A673 (cell line): ENCODE measurements around the gene NFYA. TPM values are rescaled to one million over a fixed set of nuclear protein-coding genes. Genes with fewer than 3 reads are reported as not detected.

Experiments
- BruUV-seq: library from RNA; stranded (reverse); fragments of 400-500 nt; replicated peaks from 2 replicates; lab custom pipeline; 2021; lab: Mats Ljungman, UMichigan
- CTCF ChIA-PET: fragments of 300-600 bp; sonication (Branson Sonifier 250); formaldehyde crosslinking; loops from one replicate; lab custom pipeline; 2022; ENCODE audit warnings: antibody characterized with exemption; lab: Charles Lee
- POLR2A ChIA-PET: fragments of 300-600 bp; sonication (Branson Sonifier 250); formaldehyde crosslinking; loops from one replicate; lab custom pipeline; 2022; ENCODE audit warnings: antibody characterized with exemption; ENCODE audit not compliant: low non-redundant PET; lab: Charles Lee
- DNase-seq: peaks from one replicate; pipeline ENCODE4 v3.0.0-alpha.2; 2015; ENCODE audit warnings: low spot score
- H3K27ac ChIP-seq: fragments of 200-600 bp; sonication (generic); 2 replicates; pipeline ENCODE4 v1.5.1; 2016; ENCODE audit warnings: mixed run types, low read depth, mild to moderate bottlenecking, mixed read lengths, antibody characterized with exemption, low read length; ENCODE audit not compliant: poor library complexity, severe bottlenecking
- H3K27me3 ChIP-seq: fragments of 200-600 bp; sonication (generic); replicated peaks from 2 replicates; pipeline ENCODE4 v1.6.1; 2017; ENCODE audit warnings: mixed run types, low read depth, mild to moderate bottlenecking, mixed read lengths, antibody characterized with exemption, low read length; ENCODE audit not compliant: insufficient read depth, poor library complexity
- H3K36me3 ChIP-seq: fragments of 200-600 bp; sonication (generic); 2 replicates; pipeline ENCODE4 v1.6.1; 2016; ENCODE audit warnings: mixed run types, mild to moderate bottlenecking, mixed read lengths, antibody characterized with exemption, low read length; ENCODE audit not compliant: insufficient read depth, poor library complexity, severe bottlenecking
- H3K4me1 ChIP-seq: fragments of 200-600 bp; sonication (generic); 2 replicates; pipeline ENCODE4 v1.6.1; 2017; ENCODE audit warnings: mixed run types, mild to moderate bottlenecking, mixed read lengths, antibody characterized with exemption, low read length; ENCODE audit not compliant: insufficient read depth, poor library complexity, severe bottlenecking
- H3K4me3 ChIP-seq: fragments of 200-600 bp; sonication (generic); 2 replicates; pipeline ENCODE4 v1.5.1; 2016; ENCODE audit warnings: low read depth, mixed run types, mild to moderate bottlenecking, mixed read lengths, low read length; ENCODE audit not compliant: poor library complexity, severe bottlenecking
- H3K9me3 ChIP-seq: fragments of 200-600 bp; sonication (generic); 2 replicates; pipeline ENCODE4 v1.6.1; 2016; ENCODE audit warnings: mixed run types, low read depth, mild to moderate bottlenecking, mixed read lengths, antibody characterized with exemption, low read length; ENCODE audit not compliant: poor library complexity, severe bottlenecking
- CTCF ChIP-seq: fragments of 300-800, 200-600 bp; sonication (generic); conservative IDR thresholded peaks from 2 replicates; pipeline ENCODE4 v1.5.1; 2017; ENCODE audit warnings: low read depth, mild to moderate bottlenecking, antibody characterized with exemption, low read length, moderate library complexity, mixed read lengths
- EZH2 ChIP-seq: fragments of 200-600 bp; sonication (generic); IDR thresholded peaks from 2 replicates; pipeline ENCODE4 v1.6.1; 2017; ENCODE audit warnings: borderline replicate concordance, low read depth, mild to moderate bottlenecking, mixed read lengths, antibody characterized with exemption, low read length; ENCODE audit not compliant: poor library complexity, severe bottlenecking
- intact Hi-C: fragments of 100-400 bp; cut with micrococcal nuclease; formaldehyde crosslinking; loops from one replicate; pipeline ENCODE4 v1.10.0; 2022; ENCODE audit not compliant: unreplicated experiment
- total RNA-seq: library from RNA; stranded (reverse); gene quantifications from 2 replicates; pipeline ENCODE4 v1.2.3, GENCODE V29; 2021

Gene NFYA
- total RNA-seq, 1 experiment from 2014 or later = 45.4 TPM

GRCh38 chr6:41093729-41094128 lies 21.0 kb downstream of the NFYA start:
- Histone ChIP-seq H3K27ac (no peak overlapping the region), H3K4me3 (no peak overlapping the region), H3K9me3 (no peaks in the 10 kb centered on the region), H3K27me3 (no peaks in the 10 kb centered on the region), H3K36me3 (peaks cover 95% of the 10 kb centered on the region), H3K4me1 (no peaks in the 10 kb centered on the region)
- TF ChIP-seq EZH2 (no peak), CTCF (no peak)
- no peak for DNase-seq
- ChIA-PET CTCF (no interaction called here), POLR2A (no interaction called here)
- intact Hi-C loops = loop anchor here (2.0 kb wide), 1 partner anchor 225 kb away; no protein-coding TSS in a partner anchor
- no TSS peak for BruUV-seq

DNA sequence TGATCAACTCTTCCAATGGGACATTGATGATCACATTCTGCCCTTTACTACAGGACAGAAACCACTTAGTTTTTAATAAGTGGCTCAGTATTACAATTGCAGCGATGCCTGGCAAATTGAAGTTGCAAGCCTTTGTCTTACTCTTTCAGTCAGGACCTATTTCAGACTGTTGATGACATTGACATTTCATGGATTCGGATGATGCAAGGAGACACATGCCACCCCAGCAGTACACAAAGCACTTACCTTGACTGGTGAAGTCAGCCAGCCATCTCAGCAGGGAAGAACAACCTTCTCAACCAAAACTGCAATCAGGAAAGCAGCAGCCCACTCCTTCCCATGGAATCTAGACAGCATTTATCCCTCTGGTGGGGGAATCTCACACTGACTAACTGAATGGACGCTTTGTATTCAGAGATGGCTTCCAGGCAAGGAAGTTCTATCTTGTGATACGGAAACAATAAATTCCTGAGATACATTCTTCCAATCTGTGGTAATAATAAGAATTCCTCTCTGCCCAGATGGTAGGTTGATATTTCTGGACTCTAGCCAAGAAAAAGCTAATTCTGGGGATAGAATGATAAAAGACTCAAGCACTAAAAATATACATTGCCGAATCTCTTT lies 24.8 kb downstream of the NFYA start:
- POLR2A ChIA-PET = no interaction called here
- TF ChIP-seq EZH2 = no peak
- no peak for TF ChIP-seq CTCF
- Histone ChIP-seq H3K9me3 (no peaks in the 10 kb centered on the region), H3K27me3 (no peaks in the 10 kb centered on the region), H3K4me1 (no peaks in the 10 kb centered on the region), H3K27ac (no peak overlapping the region), H3K36me3 (peaks cover 80% of the 10 kb centered on the region), H3K4me3 (no peak overlapping the region)
- CTCF ChIA-PET = no interaction called here
- DNase-seq = peak; percentile 25
- intact Hi-C loops = no loop called here
- no TSS peak for BruUV-seq

- TSS peak; percentile 17 for BruUV-seq
- POLR2A ChIA-PET = no interaction called here
- Histone ChIP-seq H3K9me3 (no peaks in the 10 kb centered on the region), H3K27ac (no peak overlapping the region), H3K4me1 (no peaks in the 10 kb centered on the region), H3K4me3 (no peak overlapping the region), H3K27me3 (no peaks in the 10 kb centered on the region), H3K36me3 (peaks cover 72% of the 10 kb centered on the region)
- DNase-seq = no peak
- CTCF ChIA-PET = no interaction called here
- TF ChIP-seq EZH2 (no peak), CTCF (no peak)
- intact Hi-C loops = no loop called here
Observed at GRCh38 chr6:41098366-41098765, 25.6 kb downstream of the NFYA start.
